Ovary (tissue), 9 donors: Measurements from ENCODE around the gene DOCK1. TPM values are rescaled to one million over a fixed set of nuclear protein-coding genes. Genes with fewer than 3 reads are reported as not detected.

ENCODE experiments used
- DNase-seq, 5 donors: peaks; one replicate each; pipeline ENCODE4 v3.0.0-alpha.2; 2019 to 2020
- H3K27ac ChIP-seq, 2 donors: fragments of 200-600 bp; one replicate each; pipeline versions ENCODE4 v1.5.1 to v1.8.0; 2019 to 2022
- H3K27me3 ChIP-seq: fragments of 200-600 bp; one replicate; pipeline ENCODE4 v1.8.0; 2022
- H3K36me3 ChIP-seq: fragments of 200-600 bp; sonication (generic); one replicate; pipeline ENCODE4 v1.5.1; 2019
- H3K4me1 ChIP-seq: one replicate; pipeline ENCODE4 v1.8.1; 2013; ENCODE audit warnings: mild to moderate bottlenecking, moderate library complexity; ENCODE audit not compliant: insufficient read depth
- H3K4me3 ChIP-seq: fragments of 200-600 bp; sonication (generic); one replicate; pipeline ENCODE4 v1.5.1; 2017
- H3K9me3 ChIP-seq, 2 donors: fragments of 200-600 bp in 1 of 2; sonication (generic) in 1 of 2; one replicate each; pipeline versions ENCODE4 v1.5.1 to v1.8.1; 2013 to 2019; ENCODE audit warnings: mild to moderate bottlenecking in 1 of 2, moderate library complexity in 1 of 2
- CTCF ChIP-seq, 3 donors: fragments of 450-650 bp in 2 of 3; fragments of 200-600 bp in 1 of 3; IDR thresholded peaks; one replicate each; pipeline versions ENCODE4 v1.5.1 to v1.8.0; 2016 to 2022; ENCODE audit warnings: antibody characterized with exemption in 3 of 3, mild to moderate bottlenecking in 1 of 3
- EP300 ChIP-seq: sonication (generic); formaldehyde crosslinking; IDR thresholded peaks from one replicate; pipeline ENCODE4 v1.6.1; 2017; ENCODE audit warnings: antibody characterized with exemption
- POLR2A ChIP-seq: fragments of 450-650 bp; IDR thresholded peaks from one replicate; pipeline ENCODE4 v1.6.1; 2017; ENCODE audit warnings: antibody characterized with exemption, mild to moderate bottlenecking, moderate library complexity
- WGBS, 3 donors: extraction: QIAGEN DNeasy Blood & Tissue Kit in 1 of 3; methylation state at CpG; one replicate each; pipeline versions ENCODE4 v1.1.5 to v1.1.7; 2013 to 2017; 5-methylcytosine and 5-hydroxymethylcytosine counted together
- intact Hi-C, 4 donors: fragments of 100-400 bp; cut with DNase I; formaldehyde crosslinking; loops; one replicate each; pipeline versions ENCODE4 v1.11.0 to v1.15.1; 2022 to 2023
- polyA plus RNA-seq, 2 donors: library from polyadenylated mRNA; stranded (reverse); fragments of 200-250 nt in 1 of 2; fragments of 350-450 nt in 1 of 2; fragmentation: Illumina TruSeq in 1 of 2; extraction: RNeasy Lipid Tissue Mini Kit (QIAGEN cat#74804) in 1 of 2; gene quantifications; one replicate each; pipeline ENCODE4 v1.2.3, GENCODE V29; 2013 to 2014
- total RNA-seq, 7 donors: library from RNA; depleted of rRNA in 2 of 7; stranded (reverse); fragments of >200 nt in 2 of 7; fragmentation: NEBNext Ultra II Directional in 3 of 7; extraction: Animal tissue kit (Norgen Biotek cat#: 25700) in 3 of 7; gene quantifications; one replicate each; pipeline versions ENCODE4 v1.1.0 to v1.2.4, GENCODE V29; 2016 to 2023
- donor health status: DM: no; HTN: no; CAD: no; lungs with moderate emphysema.
- donor health status: DM: no; HTN: no; CAD: no.
- donor health status: Bipolar disorder and iron deficiency.
- donor health status: DM: yes; HTN: yes; CAD: no.
- donor health status: DM: no; HTN: no; CAD: no.
- donor health status: DM: yes; HTN: yes; CAD: no.

DOCK1 gene
- total and polyA plus RNA-seq, 9 donors: 24.7 to 68.3 (median 51.1) TPM

- H3K4me3 ChIP-seq: no peak overlapping the region
- H3K4me1 ChIP-seq: no peaks in the 10 kb centered on the region
- intact Hi-C loops: no loop called here
- H3K27me3 ChIP-seq: no peaks in the 10 kb centered on the region
- H3K9me3 ChIP-seq: no peaks in the 10 kb centered on the region
- H3K27ac ChIP-seq: no peak overlapping the region
- TF ChIP-seq CTCF (IDR thresholded peaks at IDR 0.05) (no peak), EP300 (no peak), POLR2A (no peak)
- no peaks in the 10 kb centered on the region for H3K36me3 ChIP-seq
- 32 to 40% (median 37%) methylated on average over 4 of the region's 4 CpGs for WGBS, 3 donors
- peak; percentile 32 to 69 (median 62) for DNase-seq
Observed at GRCh38 chr10:127117125-127117524, 211.9 kb downstream of the DOCK1 start.

- H3K4me1 ChIP-seq: no peaks in the 10 kb centered on the region
- H3K27ac ChIP-seq: no peak overlapping the region
- no peak overlapping the region for H3K4me3 ChIP-seq
- no peaks in the 10 kb centered on the region for H3K27me3 ChIP-seq
- TF ChIP-seq EP300 (no peak), POLR2A (no peak), CTCF (IDR thresholded peaks at IDR 0.05) (no peak)
- intact Hi-C loops: no loop called here
- no peak for DNase-seq
- H3K9me3 ChIP-seq: no peaks in the 10 kb centered on the region
- H3K36me3 ChIP-seq: no peaks in the 10 kb centered on the region
Observed at GRCh38 chr10:127118034-127118433, 212.8 kb downstream of the DOCK1 start.

GRCh38 chr10:127119936-127120335 lies 214.7 kb downstream of the DOCK1 start:
- TF ChIP-seq POLR2A: no peak
- no peak for TF ChIP-seq EP300
- no peak for TF ChIP-seq CTCF (IDR thresholded peaks at IDR 0.05)
- H3K9me3 ChIP-seq: no peaks in the 10 kb centered on the region
- 72 to 85% (median 83%) methylated on average over 8 of the region's 8 CpGs for WGBS, 3 donors
- DNase-seq: no peak
- H3K36me3 ChIP-seq: no peaks in the 10 kb centered on the region
- no peaks in the 10 kb centered on the region for H3K27me3 ChIP-seq
- no peak overlapping the region for H3K27ac ChIP-seq
- H3K4me3 ChIP-seq: no peak overlapping the region
- H3K4me1 ChIP-seq: no peaks in the 10 kb centered on the region
- intact Hi-C loops: no loop called here

DNA sequence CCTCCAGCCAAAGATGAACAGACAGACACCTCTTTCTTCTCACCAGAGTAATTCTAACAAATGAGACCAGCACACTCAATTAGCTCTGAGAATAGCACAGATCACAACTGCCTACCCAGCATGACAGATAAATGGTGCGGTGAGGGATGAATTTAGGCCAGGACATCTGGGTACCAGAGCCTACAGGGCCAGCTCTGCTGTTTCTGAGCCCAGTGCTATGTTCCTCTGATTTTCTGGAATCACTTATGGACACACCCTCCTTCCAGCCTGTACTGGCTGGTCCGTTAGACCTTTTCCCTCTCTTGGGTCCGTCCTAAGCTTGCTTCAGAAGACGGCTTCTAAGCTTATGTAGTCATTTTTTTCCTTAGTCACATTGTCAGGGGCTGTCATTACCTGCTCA lies 217.6 kb downstream of the DOCK1 start:
- Histone ChIP-seq H3K27me3 (no peaks in the 10 kb centered on the region), H3K9me3 (no peaks in the 10 kb centered on the region), H3K4me1 (no peaks in the 10 kb centered on the region), H3K36me3 (no peaks in the 10 kb centered on the region), H3K27ac (no peak overlapping the region), H3K4me3 (no peak overlapping the region)
- 69 to 75% (median 73%) methylated on average over 4 of the region's 4 CpGs for WGBS, 3 donors
- intact Hi-C loops: no loop called here
- DNase-seq: no peak
- TF ChIP-seq CTCF (IDR thresholded peaks at IDR 0.05): no peak
- TF ChIP-seq POLR2A: no peak
- no peak for TF ChIP-seq EP300

DNA sequence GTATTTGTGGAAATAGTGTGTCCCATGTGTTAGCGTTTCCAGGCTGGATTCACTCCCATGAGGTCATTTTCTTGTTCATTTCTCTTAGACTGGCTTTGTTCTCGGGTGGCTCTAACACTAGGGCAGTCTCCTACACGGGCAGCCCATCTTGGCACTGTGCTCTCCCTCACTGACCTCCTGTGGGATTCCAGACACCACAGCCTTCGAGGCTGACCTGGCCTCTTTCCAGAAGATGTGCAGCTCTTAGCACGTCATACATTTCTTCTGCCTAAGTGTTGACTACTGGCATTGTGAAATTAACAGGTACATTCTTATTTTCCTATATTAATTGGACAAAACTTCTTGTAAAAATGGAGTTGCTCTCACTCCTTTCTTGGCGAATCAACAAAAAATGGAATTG lies 218.4 kb downstream of the DOCK1 start:
- intact Hi-C loops: no loop called here
- TF ChIP-seq CTCF (IDR thresholded peaks at IDR 0.05) (no peak), EP300 (no peak), POLR2A (no peak)
- Histone ChIP-seq H3K4me3 (no peak overlapping the region), H3K36me3 (no peaks in the 10 kb centered on the region), H3K4me1 (no peaks in the 10 kb centered on the region), H3K9me3 (no peaks in the 10 kb centered on the region), H3K27ac (no peak overlapping the region), H3K27me3 (no peaks in the 10 kb centered on the region)
- no peak for DNase-seq
- 59 to 63% (median 63%) methylated on average over 6 of the region's 6 CpGs for WGBS, 3 donors
